Measurements from ENCODE around the gene HSD17B13. TPM values are rescaled to one million over a fixed set of nuclear protein-coding genes. Genes with fewer than 3 reads are reported as not detected.

HSD17B13 gene
- total and polyA plus RNA-seq, 3 experiments from 2014 or later, result 0.22 TPM; not detected in 2

DNA sequence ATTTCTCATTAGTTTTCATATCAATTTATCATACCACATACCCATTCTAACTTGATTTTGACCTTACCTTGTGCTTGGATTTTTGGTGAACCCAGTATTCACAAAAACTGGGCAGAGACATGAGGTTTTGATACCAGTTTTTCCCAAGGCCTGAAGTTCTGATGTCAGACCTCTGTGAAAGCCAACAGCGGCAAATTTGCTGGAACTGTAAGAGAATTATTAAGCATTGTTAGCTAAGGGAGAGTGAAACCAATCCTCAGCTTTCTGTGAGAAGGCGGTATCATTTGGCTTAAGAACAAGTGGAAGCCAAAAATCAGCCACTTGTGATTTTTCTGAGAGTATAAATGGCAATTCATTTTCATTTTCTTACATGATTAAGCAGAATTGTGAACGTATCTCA, 8.9 kb downstream of the HSD17B13 start:
- no peak overlapping the region for H3K27ac Mint-ChIP-seq
- Histone ChIP-seq H3K4me1 (ENCODE audit: insufficient read depth, low read length) (no peaks in the 10 kb centered on the region), H3K9me3 (ENCODE audit: low read length) (no peaks in the 10 kb centered on the region), H3K36me3 (ENCODE audit: insufficient read depth, low read length) (no peaks in the 10 kb centered on the region), H3K27me3 (ENCODE audit: insufficient read depth, low read length, poor library complexity, severe bottlenecking) (no peaks in the 10 kb centered on the region), H3K27ac (ENCODE audit: low read depth, low read length) (no peak overlapping the region), H3K4me3 (ENCODE audit: low read length) (no peak overlapping the region)
- no peaks in the 10 kb centered on the region for H3K27me3 Mint-ChIP-seq
- H3K4me1 Mint-ChIP-seq, result no peaks in the 10 kb centered on the region
- H3K9me3 Mint-ChIP-seq, result no peaks in the 10 kb centered on the region
- peaks cover 0 to 2% (median 0%) of the 10 kb centered on the region in 3 donors for H3K36me3 Mint-ChIP-seq
- POLR2A ChIA-PET, result no interaction called here
- no peak for DNase-seq
- CTCF ChIA-PET, result no interaction called here
- H3K4me3 Mint-ChIP-seq, result no peak overlapping the region

GRCh38 chr4:87311684-87312083, 11.0 kb downstream of the HSD17B13 start:
- Mint-ChIP-seq H3K27ac (no peak overlapping the region), H3K4me3 (no peak overlapping the region), H3K4me1 (no peaks in the 10 kb centered on the region), H3K36me3 (peaks cover 0 to 3% (median 0%) of the 10 kb centered on the region in 3 donors), H3K9me3 (no peaks in the 10 kb centered on the region), H3K27me3 (no peaks in the 10 kb centered on the region)
- no peak overlapping the region for H3K27ac ChIP-seq (ENCODE audit: low read depth, low read length)
- no peak overlapping the region for H3K4me3 ChIP-seq (ENCODE audit: low read length)
- DNase-seq, result no peak
- no peaks in the 10 kb centered on the region for H3K9me3 ChIP-seq (ENCODE audit: low read length)
- ChIA-PET CTCF (no interaction called here), POLR2A (no interaction called here)
- no peaks in the 10 kb centered on the region for H3K27me3 ChIP-seq (ENCODE audit: insufficient read depth, low read length, poor library complexity, severe bottlenecking)
- H3K36me3 ChIP-seq (ENCODE audit: insufficient read depth, low read length), result no peaks in the 10 kb centered on the region
- H3K4me1 ChIP-seq (ENCODE audit: insufficient read depth, low read length), result no peaks in the 10 kb centered on the region

DNA sequence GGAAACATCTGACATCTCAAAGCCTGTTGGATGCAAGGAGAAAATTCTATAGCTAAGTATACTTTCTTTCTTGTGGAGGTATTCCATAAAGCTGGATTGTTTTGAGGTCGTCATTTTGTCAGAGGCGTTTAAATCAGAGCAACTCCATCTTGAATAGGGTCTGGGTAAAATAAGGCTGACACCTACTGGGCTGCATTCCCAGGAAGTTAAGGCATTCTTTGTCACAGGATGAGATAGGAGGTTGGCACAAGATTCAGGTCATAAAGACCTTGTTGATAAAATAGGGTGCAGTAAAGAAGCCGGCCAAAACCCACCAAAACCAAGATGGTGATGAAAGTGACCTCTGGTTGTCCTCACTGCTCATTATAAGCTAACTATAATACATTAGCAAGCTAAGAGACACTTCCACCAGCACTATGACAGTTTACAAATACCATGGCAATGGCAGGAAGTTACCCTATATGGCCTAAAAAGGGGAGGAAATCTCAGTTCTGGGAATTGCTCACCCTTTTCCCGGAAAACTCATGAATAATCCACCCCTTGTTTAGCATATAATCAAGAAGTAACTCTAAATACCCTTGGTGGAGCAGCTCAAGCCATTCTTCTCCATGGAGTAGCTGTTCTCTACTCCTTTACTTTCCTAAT, 11.9 kb downstream of the HSD17B13 start:
- no peaks in the 10 kb centered on the region for H3K4me1 Mint-ChIP-seq
- no peak overlapping the region for H3K4me3 ChIP-seq (ENCODE audit: low read length)
- no peak overlapping the region for H3K27ac Mint-ChIP-seq
- no peaks in the 10 kb centered on the region for H3K9me3 Mint-ChIP-seq
- H3K4me1 ChIP-seq (ENCODE audit: insufficient read depth, low read length), result no peaks in the 10 kb centered on the region
- no peak overlapping the region for H3K27ac ChIP-seq (ENCODE audit: low read depth, low read length)
- H3K36me3 Mint-ChIP-seq, result peaks cover 0 to 5% (median 0%) of the 10 kb centered on the region in 3 donors
- H3K4me3 Mint-ChIP-seq, result no peak overlapping the region
- H3K27me3 Mint-ChIP-seq, result no peaks in the 10 kb centered on the region
- ChIA-PET CTCF (no interaction called here), POLR2A (no interaction called here)
- no peaks in the 10 kb centered on the region for H3K27me3 ChIP-seq (ENCODE audit: insufficient read depth, low read length, poor library complexity, severe bottlenecking)
- H3K36me3 ChIP-seq (ENCODE audit: insufficient read depth, low read length), result no peaks in the 10 kb centered on the region
- H3K9me3 ChIP-seq (ENCODE audit: low read length), result no peaks in the 10 kb centered on the region
- no peak for DNase-seq

GRCh38 chr4:87309625-87310024, 13.1 kb downstream of the HSD17B13 start:
- no peaks in the 10 kb centered on the region for H3K36me3 ChIP-seq (ENCODE audit: insufficient read depth, low read length)
- no peaks in the 10 kb centered on the region for H3K27me3 Mint-ChIP-seq
- no peak overlapping the region for H3K27ac Mint-ChIP-seq
- ChIA-PET POLR2A (no interaction called here), CTCF (no interaction called here)
- peaks cover 0 to 5% (median 0%) of the 10 kb centered on the region in 3 donors for H3K36me3 Mint-ChIP-seq
- H3K9me3 Mint-ChIP-seq, result no peaks in the 10 kb centered on the region
- no peaks in the 10 kb centered on the region for H3K4me1 ChIP-seq (ENCODE audit: insufficient read depth, low read length)
- H3K27me3 ChIP-seq (ENCODE audit: insufficient read depth, low read length, poor library complexity, severe bottlenecking), result no peaks in the 10 kb centered on the region
- no peak for DNase-seq
- no peak overlapping the region for H3K4me3 ChIP-seq (ENCODE audit: low read length)
- H3K4me1 Mint-ChIP-seq, result no peaks in the 10 kb centered on the region
- H3K4me3 Mint-ChIP-seq, result no peak overlapping the region
- H3K27ac ChIP-seq (ENCODE audit: low read depth, low read length), result no peak overlapping the region
- H3K9me3 ChIP-seq (ENCODE audit: low read length), result no peaks in the 10 kb centered on the region

- no peak overlapping the region for H3K27ac ChIP-seq (ENCODE audit: low read depth, low read length)
- no peaks in the 10 kb centered on the region for H3K4me1 Mint-ChIP-seq
- ChIA-PET CTCF (interaction anchor here (0.7 kb wide), 1 partner anchor 61 kb away, joined by 3 read pairs; no protein-coding TSS in a partner anchor), POLR2A (no interaction called here)
- no peaks in the 10 kb centered on the region for H3K36me3 ChIP-seq (ENCODE audit: insufficient read depth, low read length)
- DNase-seq, result no peak
- H3K9me3 Mint-ChIP-seq, result no peaks in the 10 kb centered on the region
- H3K27ac Mint-ChIP-seq, result no peak overlapping the region
- H3K4me3 ChIP-seq (ENCODE audit: low read length), result no peak overlapping the region
- H3K4me3 Mint-ChIP-seq, result no peak overlapping the region
- H3K27me3 ChIP-seq (ENCODE audit: insufficient read depth, low read length, poor library complexity, severe bottlenecking), result no peaks in the 10 kb centered on the region
- H3K4me1 ChIP-seq (ENCODE audit: insufficient read depth, low read length), result no peaks in the 10 kb centered on the region
- H3K9me3 ChIP-seq (ENCODE audit: low read length), result no peaks in the 10 kb centered on the region
- no peaks in the 10 kb centered on the region for H3K27me3 Mint-ChIP-seq
- peaks cover 0 to 5% (median 0%) of the 10 kb centered on the region in 3 donors for H3K36me3 Mint-ChIP-seq
Measured at GRCh38 chr4:87306056-87306455, 16.6 kb downstream of the HSD17B13 start.

DNA sequence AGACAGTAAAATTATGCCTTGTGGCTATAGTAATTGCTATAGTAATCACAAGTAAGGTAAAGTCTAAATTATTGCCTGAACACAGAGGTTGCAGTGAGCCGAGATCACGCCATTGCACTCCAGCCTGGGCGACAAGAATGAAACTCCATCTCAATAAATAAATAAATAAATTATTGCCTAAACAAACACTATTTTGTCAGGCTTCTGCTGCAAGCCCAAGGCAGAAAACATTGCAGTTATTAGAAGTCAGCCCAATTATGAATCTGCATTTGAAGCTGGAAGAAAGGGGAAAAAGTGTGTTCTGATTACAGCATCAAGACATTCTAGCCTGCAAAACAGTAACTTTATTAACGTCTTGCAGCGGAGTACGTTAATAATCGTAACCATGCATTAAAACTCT, 17.1 kb downstream of the HSD17B13 start:
- no peaks in the 10 kb centered on the region for H3K36me3 ChIP-seq (ENCODE audit: insufficient read depth, low read length)
- POLR2A ChIA-PET, result no interaction called here
- CTCF ChIA-PET, result no interaction called here

GRCh38 chr4:87304745-87305432, 17.8 kb downstream of the HSD17B13 start:
- POLR2A ChIA-PET, result no interaction called here

More for the DNA sequence above, 17.1 kb downstream of the HSD17B13 start:
- H3K27ac Mint-ChIP-seq, result no peak overlapping the region
- H3K27me3 Mint-ChIP-seq, result no peaks in the 10 kb centered on the region
- no peaks in the 10 kb centered on the region for H3K9me3 Mint-ChIP-seq
- no peak for DNase-seq
- Histone ChIP-seq H3K27me3 (ENCODE audit: insufficient read depth, low read length, poor library complexity, severe bottlenecking) (no peaks in the 10 kb centered on the region), H3K27ac (ENCODE audit: low read depth, low read length) (no peak overlapping the region), H3K4me3 (ENCODE audit: low read length) (no peak overlapping the region), H3K4me1 (ENCODE audit: insufficient read depth, low read length) (no peaks in the 10 kb centered on the region), H3K9me3 (ENCODE audit: low read length) (no peaks in the 10 kb centered on the region)
- H3K4me1 Mint-ChIP-seq, result no peaks in the 10 kb centered on the region
- peaks cover 0 to 5% (median 0%) of the 10 kb centered on the region in 3 donors for H3K36me3 Mint-ChIP-seq
- H3K4me3 Mint-ChIP-seq, result peak overlapping the region in 2 of 7 donors; percentile 24 to 62

DNA sequence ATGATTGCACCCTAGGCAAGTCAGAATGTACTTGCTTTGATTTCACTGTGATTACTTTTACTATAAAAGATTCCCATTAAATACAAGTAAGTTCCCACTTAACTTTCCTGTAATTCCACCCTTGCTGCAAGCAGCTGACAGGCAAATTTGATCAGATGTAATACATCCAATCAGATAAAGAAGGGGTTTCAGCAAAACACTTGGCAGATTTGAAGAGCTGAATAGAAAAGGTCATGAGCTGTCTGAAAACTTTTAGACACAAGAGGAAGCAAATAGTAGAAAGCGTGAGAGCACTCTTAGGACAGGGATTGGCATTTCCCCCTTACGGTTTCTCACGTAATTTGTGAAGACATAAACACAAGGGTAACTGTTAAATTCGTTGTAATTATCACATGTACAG, 22.8 kb downstream of the HSD17B13 start:
- no peak for DNase-seq
- Mint-ChIP-seq H3K27ac (no peak overlapping the region), H3K36me3 (no peaks in the 10 kb centered on the region), H3K4me1 (no peaks in the 10 kb centered on the region), H3K27me3 (peaks cover 5 to 15% of the 10 kb centered on the region in 2 donors), H3K9me3 (peaks cover 0 to 3% (median 0%) of the 10 kb centered on the region in 5 donors), H3K4me3 (no peak overlapping the region)
- CTCF ChIA-PET, result no interaction called here
- POLR2A ChIA-PET, result no interaction called here
- Histone ChIP-seq H3K9me3 (ENCODE audit: low read length) (no peaks in the 10 kb centered on the region), H3K4me1 (ENCODE audit: insufficient read depth, low read length) (no peaks in the 10 kb centered on the region), H3K27me3 (ENCODE audit: insufficient read depth, low read length, poor library complexity, severe bottlenecking) (no peaks in the 10 kb centered on the region), H3K36me3 (ENCODE audit: insufficient read depth, low read length) (no peaks in the 10 kb centered on the region), H3K27ac (ENCODE audit: low read depth, low read length) (no peak overlapping the region), H3K4me3 (ENCODE audit: low read length) (no peak overlapping the region)

More at GRCh38 chr4:87304745-87305432, 17.8 kb downstream of the HSD17B13 start:
- CTCF ChIA-PET, result no interaction called here
- H3K4me1 ChIP-seq (ENCODE audit: insufficient read depth, low read length), result no peaks in the 10 kb centered on the region
- no peaks in the 10 kb centered on the region for H3K36me3 ChIP-seq (ENCODE audit: insufficient read depth, low read length)
- Mint-ChIP-seq H3K9me3 (no peaks in the 10 kb centered on the region), H3K36me3 (peaks cover 0 to 5% (median 0%) of the 10 kb centered on the region in 3 donors), H3K4me3 (peak overlapping the region in 2 of 7 donors; percentile 24 to 62), H3K27ac (no peak overlapping the region), H3K4me1 (no peaks in the 10 kb centered on the region), H3K27me3 (peaks cover 0 to 2% of the 10 kb centered on the region in 2 donors)
- H3K27ac ChIP-seq (ENCODE audit: low read depth, low read length), result no peak overlapping the region
- H3K4me3 ChIP-seq (ENCODE audit: low read length), result no peak overlapping the region
- no peaks in the 10 kb centered on the region for H3K9me3 ChIP-seq (ENCODE audit: low read length)
- DNase-seq, result no peak
- H3K27me3 ChIP-seq (ENCODE audit: insufficient read depth, low read length, poor library complexity, severe bottlenecking), result no peaks in the 10 kb centered on the region
